ENCODE results near the gene SUSD3. TPM values are rescaled to one million over a fixed set of nuclear protein-coding genes. Genes with fewer than 3 reads are reported as not detected.

Gene SUSD3
- total and polyA plus RNA-seq, 2 donors (not counting 3 experiments of a cell fraction or from before 2014, with no cell fraction given): not detected

DNA sequence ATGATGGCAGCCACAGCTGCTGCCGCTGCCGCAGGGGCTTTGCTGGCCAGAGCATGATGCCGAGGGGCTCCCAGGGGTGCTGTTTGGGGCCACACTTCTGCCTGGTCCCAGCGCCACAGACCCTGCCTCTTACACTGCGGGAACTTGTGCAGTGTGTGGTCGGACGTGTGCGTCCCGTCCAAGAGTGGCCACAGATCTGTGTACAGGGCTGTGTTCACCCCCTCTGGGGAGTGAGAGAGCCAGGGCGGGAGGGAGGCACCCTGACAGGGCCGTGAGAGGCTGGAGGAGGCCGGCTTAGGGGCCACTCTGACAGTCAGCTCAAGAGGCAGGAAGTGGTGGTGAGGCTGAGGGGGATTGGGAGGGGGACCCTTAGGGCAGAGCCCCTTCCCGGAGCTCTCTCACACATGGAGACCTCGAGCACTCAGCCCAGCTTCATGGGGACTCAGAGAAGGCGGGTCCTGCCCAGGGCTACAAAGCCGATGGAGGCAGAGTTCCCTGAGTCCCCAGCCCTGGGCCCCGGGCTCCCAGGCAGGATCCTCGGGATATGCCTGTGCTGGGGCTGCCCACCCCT lies 24.4 kb downstream of the SUSD3 start:
- H3K9me1 ChIP-seq (replicated peaks; ENCODE audit: control insufficient read depth, extremely low read depth, insufficient read depth, low read length): no peaks in the 10 kb centered on the region
- H3K27me3 ChIP-seq (ENCODE audit: control insufficient read depth in 2 of 2, insufficient read depth in 2 of 2, low read length in 2 of 2): no peaks in the 10 kb centered on the region
- BruUV-seq (replicated peaks): no TSS peak
- no peak overlapping the region for H3K9ac ChIP-seq (replicated peaks; ENCODE audit: extremely low read depth, insufficient read depth, low read length)
- H3K4me1 ChIP-seq (ENCODE audit: control insufficient read depth, extremely low read depth, insufficient read depth, low read length): no peaks in the 10 kb centered on the region
- no peak overlapping the region for H3K4me2 ChIP-seq (ENCODE audit: insufficient read depth, low read length)
- H3K27ac ChIP-seq (ENCODE audit: insufficient read depth, low read depth, low read length): no peak overlapping the region
- FAIRE-seq: no peak
- no peaks in the 10 kb centered on the region for H3K9me3 ChIP-seq (replicated peaks; ENCODE audit: control insufficient read depth, insufficient read depth, low read length)
- TF ChIP-seq FOS (IDR thresholded peaks at IDR 0.05; ENCODE audit: borderline replicate concordance, insufficient read depth, low read length) (no peak), EZH2 (IDR thresholded peaks at IDR 0.05; ENCODE audit: borderline replicate concordance, low read depth, low read length, severe bottlenecking) (no peak), MYC (IDR thresholded peaks at IDR 0.05; ENCODE audit: low read depth, low read length) (no peak), JUN (IDR thresholded peaks at IDR 0.05; ENCODE audit: borderline replicate concordance, insufficient read depth, insufficient read length, low read depth) (no peak), POLR2A (IDR thresholded peaks at IDR 0.05; ENCODE audit: low read depth, low read length) (no peak), GATA2 (IDR thresholded peaks at IDR 0.05; ENCODE audit: insufficient read depth, insufficient read length, low read depth, low read length) (no peak), POLR2AphosphoS5 (IDR thresholded peaks at IDR 0.05; ENCODE audit: insufficient read depth, low read depth, low read length) (no peak)
- TF ChIP-seq, protein P1, sequence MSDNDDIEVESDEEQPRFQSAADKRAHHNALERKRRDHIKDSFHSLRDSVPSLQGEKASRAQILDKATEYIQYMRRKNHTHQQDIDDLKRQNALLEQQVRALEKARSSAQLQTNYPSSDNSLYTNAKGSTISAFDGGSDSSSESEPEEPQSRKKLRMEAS (IDR thresholded peaks at IDR 0.05; ENCODE audit: insufficient read depth, insufficient read length): no peak
- TF ChIP-seq, protein P2, sequence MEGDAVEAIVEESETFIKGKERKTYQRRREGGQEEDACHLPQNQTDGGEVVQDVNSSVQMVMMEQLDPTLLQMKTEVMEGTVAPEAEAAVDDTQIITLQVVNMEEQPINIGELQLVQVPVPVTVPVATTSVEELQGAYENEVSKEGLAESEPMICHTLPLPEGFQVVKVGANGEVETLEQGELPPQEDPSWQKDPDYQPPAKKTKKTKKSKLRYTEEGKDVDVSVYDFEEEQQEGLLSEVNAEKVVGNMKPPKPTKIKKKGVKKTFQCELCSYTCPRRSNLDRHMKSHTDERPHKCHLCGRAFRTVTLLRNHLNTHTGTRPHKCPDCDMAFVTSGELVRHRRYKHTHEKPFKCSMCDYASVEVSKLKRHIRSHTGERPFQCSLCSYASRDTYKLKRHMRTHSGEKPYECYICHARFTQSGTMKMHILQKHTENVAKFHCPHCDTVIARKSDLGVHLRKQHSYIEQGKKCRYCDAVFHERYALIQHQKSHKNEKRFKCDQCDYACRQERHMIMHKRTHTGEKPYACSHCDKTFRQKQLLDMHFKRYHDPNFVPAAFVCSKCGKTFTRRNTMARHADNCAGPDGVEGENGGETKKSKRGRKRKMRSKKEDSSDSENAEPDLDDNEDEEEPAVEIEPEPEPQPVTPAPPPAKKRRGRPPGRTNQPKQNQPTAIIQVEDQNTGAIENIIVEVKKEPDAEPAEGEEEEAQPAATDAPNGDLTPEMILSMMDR (IDR thresholded peaks at IDR 0.05; ENCODE audit: extremely low read depth in 1 of 2, insufficient read depth in 1 of 2, low read depth in 1 of 2, low read length in 2 of 2): no peak
- H2AFZ ChIP-seq (ENCODE audit: low read depth, low read length): no peak overlapping the region
- POLR2A ChIA-PET: no interaction called here
- intact Hi-C loops (cut with micrococcal nuclease): no loop called here
- H3K79me2 ChIP-seq (ENCODE audit: control insufficient read depth, insufficient read depth, low read length): no peaks in the 10 kb centered on the region
- dilution Hi-C loops (cut with MboI; ENCODE audit: extremely low pct_ligation_motif_present, low sequenced_read_pairs): no loop called here
- no peaks in the 10 kb centered on the region for H3K36me3 ChIP-seq (ENCODE audit: control insufficient read depth in 2 of 2, extremely low read depth in 1 of 2, insufficient read depth in 2 of 2, low read length in 2 of 2)
- DNase-seq (ENCODE audit: low read depth, low spot score): no peak
- H3K4me3 ChIP-seq (replicated peaks in 1 of 3; ENCODE audit: insufficient read depth in 1 of 3, low read depth in 1 of 3, low read length in 3 of 3): no peak overlapping the region
- H4K20me1 ChIP-seq (replicated peaks; ENCODE audit: control insufficient read depth, extremely low read depth, insufficient read depth, low read length): no peaks in the 10 kb centered on the region
- CTCF ChIA-PET: no interaction called here

Data from endothelial cell of umbilical vein (primary cell).